ENCODE results near the gene CDK14. TPM values are rescaled to one million over a fixed set of nuclear protein-coding genes. Genes with fewer than 3 reads are reported as not detected.

The CDK14 gene
- total and polyA plus RNA-seq, 2 donors (not counting 3 experiments of a cell fraction or from before 2014, with no cell fraction given) = 5.5 to 34.2 TPM

DNA sequence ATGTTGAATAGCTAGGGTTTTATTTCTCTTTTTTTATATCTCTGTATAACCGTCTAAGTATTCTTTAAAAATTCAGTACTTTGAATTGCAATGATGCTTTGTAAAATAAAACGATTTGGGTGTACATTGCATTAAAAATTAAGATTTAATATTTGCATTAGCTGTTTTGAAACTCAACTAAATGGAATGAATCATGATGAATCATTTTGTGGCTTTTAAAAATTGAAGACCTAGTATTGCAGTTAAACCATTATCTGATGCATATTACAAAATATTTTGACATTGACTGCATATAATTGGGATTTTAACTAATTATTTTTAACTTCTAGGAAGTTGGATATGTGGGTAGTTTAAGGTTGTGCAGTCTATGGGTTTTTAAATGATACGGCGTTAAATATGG, 314.0 kb downstream of the CDK14 start:
- intact Hi-C loops (cut with micrococcal nuclease) (no loop called here), dilution Hi-C loops (cut with MboI; ENCODE audit: extremely low pct_ligation_motif_present, low sequenced_read_pairs) (no loop called here)
- FAIRE-seq (no peak), DNase-seq (ENCODE audit: low read depth, low spot score) (no peak)
- no peaks in the 10 kb centered on the region for H3K4me1 ChIP-seq (ENCODE audit: control insufficient read depth, extremely low read depth, insufficient read depth, low read length)
- H3K9me1 ChIP-seq (replicated peaks; ENCODE audit: control insufficient read depth, extremely low read depth, insufficient read depth, low read length) = no peaks in the 10 kb centered on the region
- H3K4me2 ChIP-seq (ENCODE audit: insufficient read depth, low read length) = no peak overlapping the region
- no TSS peak for BruUV-seq (replicated peaks)
- H3K9ac ChIP-seq (replicated peaks; ENCODE audit: extremely low read depth, insufficient read depth, low read length) = no peak overlapping the region
- H3K27ac ChIP-seq (ENCODE audit: insufficient read depth, low read depth, low read length) = no peak overlapping the region
- CTCF ChIA-PET = no interaction called here
- H3K36me3 ChIP-seq (ENCODE audit: control insufficient read depth in 2 of 2, extremely low read depth in 1 of 2, insufficient read depth in 2 of 2, low read length in 2 of 2) = no peaks in the 10 kb centered on the region
- H4K20me1 ChIP-seq (replicated peaks; ENCODE audit: control insufficient read depth, extremely low read depth, insufficient read depth, low read length) = no peaks in the 10 kb centered on the region
- no peak overlapping the region for H3K4me3 ChIP-seq (replicated peaks in 1 of 3; ENCODE audit: insufficient read depth in 1 of 3, low read depth in 1 of 3, low read length in 3 of 3)
- TF ChIP-seq FOS (IDR thresholded peaks at IDR 0.05; ENCODE audit: borderline replicate concordance, insufficient read depth, low read length) (peak; percentile 70), JUN (IDR thresholded peaks at IDR 0.05; ENCODE audit: borderline replicate concordance, insufficient read depth, insufficient read length, low read depth) (no peak)
- H3K27me3 ChIP-seq (ENCODE audit: control insufficient read depth in 2 of 2, insufficient read depth in 2 of 2, low read length in 2 of 2) = no peaks in the 10 kb centered on the region
- no peak overlapping the region for H2AFZ ChIP-seq (ENCODE audit: low read depth, low read length)
- POLR2A ChIA-PET = no interaction called here
- H3K79me2 ChIP-seq (ENCODE audit: control insufficient read depth, insufficient read depth, low read length) = no peaks in the 10 kb centered on the region
- no peaks in the 10 kb centered on the region for H3K9me3 ChIP-seq (replicated peaks; ENCODE audit: control insufficient read depth, insufficient read depth, low read length)

DNA sequence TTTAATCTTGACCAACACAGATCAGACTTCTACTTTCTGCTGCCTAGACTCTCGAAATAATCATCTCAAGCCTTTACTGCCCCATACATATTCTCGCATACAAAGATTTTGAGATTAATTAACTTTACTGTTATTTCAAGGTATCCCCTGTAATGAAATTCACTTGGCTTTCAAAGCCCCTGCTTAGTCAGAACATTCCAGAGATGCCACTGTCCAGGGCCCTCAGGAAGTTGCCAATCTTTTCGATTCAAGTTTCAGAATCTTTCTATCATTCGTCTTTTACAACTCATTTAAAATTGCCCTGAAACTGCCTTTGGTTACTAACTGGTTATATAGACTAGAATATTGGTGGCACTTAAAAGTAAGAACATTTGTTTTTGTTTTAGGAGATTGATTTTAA, 320.2 kb downstream of the CDK14 start:
- Histone ChIP-seq H3K9me1 (replicated peaks; ENCODE audit: control insufficient read depth, extremely low read depth, insufficient read depth, low read length) (no peaks in the 10 kb centered on the region), H3K27me3 (ENCODE audit: control insufficient read depth in 2 of 2, insufficient read depth in 2 of 2, low read length in 2 of 2) (no peaks in the 10 kb centered on the region), H2AFZ (ENCODE audit: low read depth, low read length) (no peak overlapping the region), H3K27ac (ENCODE audit: insufficient read depth, low read depth, low read length) (no peak overlapping the region), H3K4me3 (replicated peaks in 1 of 3; ENCODE audit: insufficient read depth in 1 of 3, low read depth in 1 of 3, low read length in 3 of 3) (no peak overlapping the region), H4K20me1 (replicated peaks; ENCODE audit: control insufficient read depth, extremely low read depth, insufficient read depth, low read length) (no peaks in the 10 kb centered on the region), H3K4me1 (ENCODE audit: control insufficient read depth, extremely low read depth, insufficient read depth, low read length) (no peaks in the 10 kb centered on the region), H3K9me3 (replicated peaks; ENCODE audit: control insufficient read depth, insufficient read depth, low read length) (no peaks in the 10 kb centered on the region), H3K36me3 (ENCODE audit: control insufficient read depth in 2 of 2, extremely low read depth in 1 of 2, insufficient read depth in 2 of 2, low read length in 2 of 2) (no peaks in the 10 kb centered on the region), H3K9ac (replicated peaks; ENCODE audit: extremely low read depth, insufficient read depth, low read length) (no peak overlapping the region), H3K4me2 (ENCODE audit: insufficient read depth, low read length) (no peak overlapping the region), H3K79me2 (ENCODE audit: control insufficient read depth, insufficient read depth, low read length) (no peaks in the 10 kb centered on the region)
- POLR2A ChIA-PET = no interaction called here
- DNase-seq (ENCODE audit: low read depth, low spot score) = no peak
- CTCF ChIA-PET = no interaction called here
- intact Hi-C loops (cut with micrococcal nuclease) = no loop called here
- TF ChIP-seq, protein P1, sequence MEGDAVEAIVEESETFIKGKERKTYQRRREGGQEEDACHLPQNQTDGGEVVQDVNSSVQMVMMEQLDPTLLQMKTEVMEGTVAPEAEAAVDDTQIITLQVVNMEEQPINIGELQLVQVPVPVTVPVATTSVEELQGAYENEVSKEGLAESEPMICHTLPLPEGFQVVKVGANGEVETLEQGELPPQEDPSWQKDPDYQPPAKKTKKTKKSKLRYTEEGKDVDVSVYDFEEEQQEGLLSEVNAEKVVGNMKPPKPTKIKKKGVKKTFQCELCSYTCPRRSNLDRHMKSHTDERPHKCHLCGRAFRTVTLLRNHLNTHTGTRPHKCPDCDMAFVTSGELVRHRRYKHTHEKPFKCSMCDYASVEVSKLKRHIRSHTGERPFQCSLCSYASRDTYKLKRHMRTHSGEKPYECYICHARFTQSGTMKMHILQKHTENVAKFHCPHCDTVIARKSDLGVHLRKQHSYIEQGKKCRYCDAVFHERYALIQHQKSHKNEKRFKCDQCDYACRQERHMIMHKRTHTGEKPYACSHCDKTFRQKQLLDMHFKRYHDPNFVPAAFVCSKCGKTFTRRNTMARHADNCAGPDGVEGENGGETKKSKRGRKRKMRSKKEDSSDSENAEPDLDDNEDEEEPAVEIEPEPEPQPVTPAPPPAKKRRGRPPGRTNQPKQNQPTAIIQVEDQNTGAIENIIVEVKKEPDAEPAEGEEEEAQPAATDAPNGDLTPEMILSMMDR (IDR thresholded peaks at IDR 0.05; ENCODE audit: extremely low read depth in 1 of 2, insufficient read depth in 1 of 2, low read depth in 1 of 2, low read length in 2 of 2) = no peak
- TF ChIP-seq POLR2AphosphoS5 (IDR thresholded peaks at IDR 0.05; ENCODE audit: insufficient read depth, low read depth, low read length) (no peak), JUN (IDR thresholded peaks at IDR 0.05; ENCODE audit: borderline replicate concordance, insufficient read depth, insufficient read length, low read depth) (no peak), GATA2 (IDR thresholded peaks at IDR 0.05; ENCODE audit: insufficient read depth, insufficient read length, low read depth, low read length) (no peak), FOS (IDR thresholded peaks at IDR 0.05; ENCODE audit: borderline replicate concordance, insufficient read depth, low read length) (no peak), MYC (IDR thresholded peaks at IDR 0.05; ENCODE audit: low read depth, low read length) (no peak), EZH2 (IDR thresholded peaks at IDR 0.05; ENCODE audit: borderline replicate concordance, low read depth, low read length, severe bottlenecking) (no peak), POLR2A (IDR thresholded peaks at IDR 0.05; ENCODE audit: low read depth, low read length) (no peak)
- TF ChIP-seq, protein P2, sequence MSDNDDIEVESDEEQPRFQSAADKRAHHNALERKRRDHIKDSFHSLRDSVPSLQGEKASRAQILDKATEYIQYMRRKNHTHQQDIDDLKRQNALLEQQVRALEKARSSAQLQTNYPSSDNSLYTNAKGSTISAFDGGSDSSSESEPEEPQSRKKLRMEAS (IDR thresholded peaks at IDR 0.05; ENCODE audit: insufficient read depth, insufficient read length) = no peak
- no peak for FAIRE-seq
- no TSS peak for BruUV-seq (replicated peaks)
- dilution Hi-C loops (cut with MboI; ENCODE audit: extremely low pct_ligation_motif_present, low sequenced_read_pairs) = no loop called here
